HTR-8/SVneo (cell line): ENCODE results near the gene UBQLN3.

Experiments
- DNase-seq: peaks from one replicate; pipeline ENCODE4 v3.0.0; 2011; ENCODE audit warnings: low spot score, mixed read lengths; ENCODE audit not compliant: insufficient read length
- FAIRE-seq: peaks from 2 replicates; lab custom pipeline; 2011; peaks lifted over from hg19 to GRCh38; lab: Jason Lieb, UNC

Gene UBQLN3

GRCh38 chr11:5507177-5507932 lies 2.4 kb downstream of the UBQLN3 start:
- FAIRE-seq (no peak), DNase-seq (no peak)

- FAIRE-seq (no peak), DNase-seq (no peak)
These were observed 4.3 kb downstream of the UBQLN3 start for GRCh38 chr11:5505363-5506048.

GRCh38 chr11:5504403-5504921 lies 5.3 kb downstream of the UBQLN3 start:
- no peak for FAIRE-seq
- DNase-seq, result no peak

GRCh38 chr11:5500393-5500801 lies 9.4 kb downstream of the UBQLN3 start:
- FAIRE-seq, result no peak

GRCh38 chr11:5499671-5500070 lies 10.1 kb downstream of the UBQLN3 start:
- DNase-seq (no peak), FAIRE-seq (no peak)

More at GRCh38 chr11:5500393-5500801, 9.4 kb downstream of the UBQLN3 start:
- DNase-seq, result no peak

DNA sequence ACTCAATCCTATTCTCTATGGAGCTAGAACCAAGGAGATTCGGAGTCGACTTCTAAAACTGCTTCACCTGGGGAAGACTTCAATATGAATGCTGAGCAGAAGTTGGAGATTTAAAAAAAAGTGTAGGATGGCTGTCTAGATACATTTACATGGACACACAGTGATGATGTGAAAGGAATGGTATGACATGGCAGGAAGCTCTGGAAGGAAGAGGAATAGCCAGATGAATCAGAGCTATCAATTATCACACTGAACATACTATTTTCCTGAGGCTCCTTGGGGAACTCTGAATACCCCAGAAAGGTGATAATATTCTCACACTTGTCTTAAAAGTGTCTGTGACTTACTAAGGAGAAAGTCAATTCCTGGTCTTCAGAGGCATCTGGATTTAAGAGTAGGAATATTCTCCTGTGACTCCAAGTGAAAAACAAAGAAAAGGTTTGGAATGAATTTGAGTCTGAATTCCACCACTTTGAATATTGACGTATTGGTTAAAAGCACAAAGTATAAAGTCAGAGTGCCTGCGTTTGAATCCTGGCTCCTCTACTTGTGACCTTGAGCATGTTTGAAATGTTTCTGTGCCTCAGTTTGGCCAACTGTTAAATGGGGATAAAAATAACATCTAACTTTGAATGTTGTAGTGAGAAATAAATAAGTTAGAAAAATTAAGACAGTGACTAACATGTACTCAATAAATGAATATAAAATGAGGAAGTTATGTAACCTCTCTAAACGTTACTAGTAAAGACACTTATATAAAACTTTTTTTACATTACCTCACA lies 20.0 kb downstream of the UBQLN3 start:
- DNase-seq (no peak), FAIRE-seq (no peak)

GRCh38 chr11:5488798-5489399 lies 20.9 kb downstream of the UBQLN3 start:
- DNase-seq, result no peak
- peak; percentile 36 for FAIRE-seq

DNA sequence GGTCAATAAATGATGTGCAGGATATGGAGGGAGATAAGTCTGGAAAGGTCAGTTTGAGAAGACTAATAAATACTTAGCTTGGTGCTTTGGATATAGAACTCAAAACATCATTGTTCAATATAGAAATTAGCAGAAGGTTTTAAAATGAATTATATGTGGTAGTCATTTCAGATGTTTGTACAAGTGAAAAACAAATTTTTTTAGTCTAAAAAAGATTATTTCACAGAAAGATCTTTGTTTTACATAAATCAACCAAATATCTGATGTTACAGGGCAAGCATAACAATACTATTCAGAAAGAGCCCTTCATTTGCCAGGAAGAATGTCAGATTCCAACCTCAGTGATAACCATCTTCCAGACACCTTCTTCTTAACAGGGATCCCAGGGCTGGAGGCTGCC lies 21.4 kb downstream of the UBQLN3 start, which contains the start of gene OR52D1:
Gene OR52D1, plus strand, starts transcription at position 301 of the 400 bp plus-strand sequence. Its CDS starts 22 bp downstream, at position 323.
- DNase-seq, result no peak
- FAIRE-seq, result no peak

GRCh38 chr11:5486421-5486820 lies 23.3 kb downstream of the UBQLN3 start:
- DNase-seq (no peak), FAIRE-seq (no peak)

DNA sequence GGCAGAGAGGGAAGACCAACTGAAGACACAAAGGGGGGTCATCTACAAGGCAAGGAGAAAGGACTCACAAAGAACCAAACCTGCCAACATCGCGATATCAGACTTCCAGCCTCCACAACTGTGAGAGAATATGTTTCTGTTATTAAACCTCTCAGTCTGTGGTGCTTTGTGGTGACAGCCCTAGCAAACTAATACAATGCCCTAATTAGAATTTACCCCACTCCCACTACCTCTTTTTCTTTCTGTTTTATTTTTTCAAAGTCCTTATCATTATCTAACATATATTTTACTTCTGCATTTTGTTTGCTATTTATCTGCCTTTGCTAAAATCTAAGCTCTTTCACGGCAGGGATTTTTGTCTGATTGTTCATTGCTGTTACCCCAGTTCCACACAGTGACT lies 23.8 kb downstream of the UBQLN3 start:
- no peak for DNase-seq
- no peak for FAIRE-seq

- DNase-seq (peak; percentile 39), FAIRE-seq (no peak)
These were observed 33.5 kb downstream of the UBQLN3 start for GRCh38 chr11:5476186-5476819.

DNA sequence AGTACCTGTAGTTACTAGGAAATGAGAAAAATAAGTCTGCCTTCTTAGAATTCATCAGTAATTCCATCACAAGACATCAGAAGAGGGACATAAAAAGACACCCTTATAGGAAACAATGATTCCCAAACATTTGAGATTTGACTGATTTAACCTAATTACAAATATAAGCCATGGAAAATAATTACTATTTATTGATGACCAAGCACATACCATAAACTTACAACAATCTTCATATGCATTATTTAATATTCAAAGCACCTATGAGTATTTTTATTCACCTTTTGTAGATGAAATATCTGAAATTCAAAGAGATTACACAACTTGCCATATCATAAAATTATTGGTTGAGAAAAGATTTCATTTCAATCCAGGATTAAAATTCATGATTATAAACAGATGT lies 35.8 kb downstream of the UBQLN3 start:
- DNase-seq (no peak), FAIRE-seq (no peak)

- DNase-seq, result no peak
- no peak for FAIRE-seq
These were observed 42.2 kb downstream of the UBQLN3 start for GRCh38 chr11:5467527-5467926.

DNA sequence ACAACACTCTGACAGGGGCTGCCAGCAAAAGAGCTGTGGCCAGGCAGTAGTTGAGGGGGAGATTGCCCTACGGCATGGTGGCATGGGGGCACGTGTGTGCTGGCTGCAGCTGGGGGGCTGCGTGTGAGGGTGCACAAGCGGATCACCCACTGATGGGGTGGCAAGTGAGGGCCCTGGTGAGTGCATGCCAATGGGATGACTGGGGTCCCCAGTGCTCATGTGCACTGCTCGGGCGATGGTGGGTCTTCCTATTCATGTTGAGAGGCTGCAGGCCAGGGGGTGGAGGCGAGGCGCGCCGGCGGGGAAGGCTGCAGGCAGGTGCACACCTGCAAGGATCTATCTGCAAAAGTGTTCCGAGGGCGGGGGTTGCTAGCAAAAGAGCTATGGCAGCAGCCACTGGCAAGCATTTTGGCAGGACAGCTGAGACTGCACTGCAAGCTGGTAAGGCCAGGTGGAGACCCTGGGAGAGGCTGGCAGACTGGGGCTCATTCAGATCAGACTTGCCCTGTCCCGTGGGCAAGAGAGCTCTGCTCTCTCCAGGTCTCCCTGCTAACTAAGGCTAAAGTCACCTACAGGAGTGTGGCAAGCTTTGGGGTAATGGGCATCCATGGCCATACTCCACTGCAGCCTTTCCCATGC lies 48.7 kb downstream of the UBQLN3 start:
- FAIRE-seq, result no peak
- no peak for DNase-seq
